ENCODE results near the gene RREB1. TPM values are rescaled to one million over a fixed set of nuclear protein-coding genes. Genes with fewer than 3 reads are reported as not detected.

The RREB1 gene
- total and polyA plus RNA-seq, 9 donors: 7.3 to 64.4 (median 50.1) TPM

GRCh38 chr6:7062451-7063162, 45.2 kb upstream of the RREB1 start:
- no peaks in the 10 kb centered on the region for H3K4me1 ChIP-seq (ENCODE audit: insufficient read depth)
- H3K27me3 ChIP-seq: no peaks in the 10 kb centered on the region
- no peak for DNase-seq
- no peak overlapping the region for H3K27ac ChIP-seq
- WGBS, 3 donors: 73 to 83% (median 80%) methylated on average over 11 of the region's 11 CpGs
- intact Hi-C loops (cut with DNase I): no loop called here
- no peaks in the 10 kb centered on the region for H3K9me3 ChIP-seq
- TF ChIP-seq POLR2A (IDR thresholded peaks at IDR 0.05) (no peak), EP300 (IDR thresholded peaks at IDR 0.05) (no peak), CTCF (IDR thresholded peaks at IDR 0.05) (no peak)
- no peaks in the 10 kb centered on the region for H3K36me3 ChIP-seq
- H3K4me3 ChIP-seq: no peak overlapping the region

GRCh38 chr6:7067305-7067704, 40.5 kb upstream of the RREB1 start:
- Histone ChIP-seq H3K27me3 (no peaks in the 10 kb centered on the region), H3K9me3 (no peaks in the 10 kb centered on the region), H3K4me3 (no peak overlapping the region), H3K4me1 (ENCODE audit: insufficient read depth) (no peaks in the 10 kb centered on the region), H3K36me3 (no peaks in the 10 kb centered on the region), H3K27ac (no peak overlapping the region)
- 65 to 71% (median 69%) methylated on average over 3 of the region's 3 CpGs for WGBS, 3 donors
- intact Hi-C loops (cut with DNase I): no loop called here
- no peak for DNase-seq
- TF ChIP-seq EP300 (IDR thresholded peaks at IDR 0.05): no peak
- TF ChIP-seq POLR2A (IDR thresholded peaks at IDR 0.05): no peak
- no peak for TF ChIP-seq CTCF (IDR thresholded peaks at IDR 0.05)

- H3K36me3 ChIP-seq: no peaks in the 10 kb centered on the region
- H3K4me1 ChIP-seq (ENCODE audit: insufficient read depth): no peaks in the 10 kb centered on the region
- no peaks in the 10 kb centered on the region for H3K9me3 ChIP-seq
- TF ChIP-seq POLR2A (IDR thresholded peaks at IDR 0.05): no peak
- 82 to 90% (median 90%) methylated on average over 2 of the region's 2 CpGs for WGBS, 3 donors
- H3K27me3 ChIP-seq: no peaks in the 10 kb centered on the region
- H3K27ac ChIP-seq: no peak overlapping the region
- no peak for DNase-seq
- no peak overlapping the region for H3K4me3 ChIP-seq
- intact Hi-C loops (cut with DNase I): no loop called here
Observed at GRCh38 chr6:7071405-7071804, 36.4 kb upstream of the RREB1 start.

- Histone ChIP-seq H3K27me3 (no peaks in the 10 kb centered on the region), H3K9me3 (no peaks in the 10 kb centered on the region), H3K36me3 (no peaks in the 10 kb centered on the region), H3K27ac (no peak overlapping the region), H3K4me3 (no peak overlapping the region), H3K4me1 (ENCODE audit: insufficient read depth) (no peaks in the 10 kb centered on the region)
- no peak for DNase-seq
- TF ChIP-seq EP300 (IDR thresholded peaks at IDR 0.05) (no peak), CTCF (IDR thresholded peaks at IDR 0.05) (no peak), POLR2A (IDR thresholded peaks at IDR 0.05) (no peak)
- intact Hi-C loops (cut with DNase I): no loop called here
- 80 to 84% (median 83%) methylated on average over 10 of the region's 10 CpGs for WGBS, 3 donors
Observed at GRCh38 chr6:7073082-7073820, 34.5 kb upstream of the RREB1 start.
